EH (cell line): Measurements from ENCODE around the gene NKD1.

Experiments used
- DNase-seq: peaks from one replicate; pipeline ENCODE4 v3.0.0-alpha.2; 2015; ENCODE audit warnings: low read depth

Gene NKD1

DNA sequence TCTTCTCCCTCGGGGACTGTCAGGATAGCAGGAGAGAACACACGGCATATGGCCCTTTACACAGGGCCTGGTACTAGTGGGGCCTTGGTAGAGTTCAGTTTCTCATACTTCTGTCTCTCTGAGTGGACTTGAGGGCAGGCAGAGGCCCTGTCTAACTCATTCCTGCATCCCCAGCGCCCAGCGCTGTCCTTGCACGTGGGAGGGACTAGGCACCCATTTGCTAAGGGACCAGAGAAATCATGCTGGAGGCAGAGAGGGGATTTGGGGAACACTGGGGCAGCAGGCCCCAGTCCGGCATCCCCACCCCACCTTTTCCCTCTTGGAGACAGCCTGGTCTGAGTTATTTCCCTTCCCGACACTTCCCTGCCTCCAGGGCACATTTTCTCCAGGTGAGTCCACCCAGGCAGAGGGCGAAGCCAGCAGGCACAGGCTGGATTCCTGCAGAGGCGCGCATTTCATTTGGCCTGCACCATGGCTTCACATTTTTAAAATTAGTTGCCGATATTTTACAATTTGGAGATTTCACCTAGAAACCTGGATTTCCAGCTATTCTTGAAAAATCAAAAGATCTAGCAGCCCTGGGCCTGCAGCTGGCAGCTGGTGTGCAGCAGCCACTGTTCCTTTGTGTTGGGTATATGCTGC, 9.7 kb upstream of the NKD1 start:
- DNase-seq = peak; percentile 57

DNA sequence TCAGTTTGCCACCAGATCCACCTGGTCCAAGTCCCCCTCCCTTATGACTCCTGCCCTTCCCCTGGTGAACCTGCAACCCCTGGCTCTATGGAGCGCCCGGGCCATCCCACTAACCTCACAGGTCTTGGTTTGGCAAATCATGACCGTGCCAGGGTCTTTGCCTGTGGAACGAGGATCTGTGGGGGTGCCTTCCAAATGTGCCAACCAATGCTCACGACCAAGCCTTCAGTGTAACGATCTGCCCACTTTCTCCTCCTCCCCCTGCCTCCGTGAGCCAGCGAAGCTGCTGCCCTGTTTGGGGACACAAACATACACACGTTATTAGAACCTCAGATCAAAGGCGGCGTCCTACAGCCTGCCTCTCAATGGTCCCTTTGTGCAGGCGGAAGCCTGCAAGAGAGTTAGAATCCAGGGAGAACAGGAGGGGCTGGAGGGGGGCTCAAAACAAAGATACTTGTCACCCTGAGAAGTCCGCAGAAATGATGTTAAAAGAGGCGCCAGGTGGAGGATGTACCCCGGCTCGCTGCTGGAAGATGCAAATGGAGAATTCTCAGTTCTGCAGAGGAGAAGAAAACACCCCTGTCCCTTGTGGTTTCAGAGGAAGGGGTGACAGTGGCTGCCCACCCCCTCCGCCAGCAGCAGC, 9.0 kb upstream of the NKD1 start:
- DNase-seq = no peak

DNA sequence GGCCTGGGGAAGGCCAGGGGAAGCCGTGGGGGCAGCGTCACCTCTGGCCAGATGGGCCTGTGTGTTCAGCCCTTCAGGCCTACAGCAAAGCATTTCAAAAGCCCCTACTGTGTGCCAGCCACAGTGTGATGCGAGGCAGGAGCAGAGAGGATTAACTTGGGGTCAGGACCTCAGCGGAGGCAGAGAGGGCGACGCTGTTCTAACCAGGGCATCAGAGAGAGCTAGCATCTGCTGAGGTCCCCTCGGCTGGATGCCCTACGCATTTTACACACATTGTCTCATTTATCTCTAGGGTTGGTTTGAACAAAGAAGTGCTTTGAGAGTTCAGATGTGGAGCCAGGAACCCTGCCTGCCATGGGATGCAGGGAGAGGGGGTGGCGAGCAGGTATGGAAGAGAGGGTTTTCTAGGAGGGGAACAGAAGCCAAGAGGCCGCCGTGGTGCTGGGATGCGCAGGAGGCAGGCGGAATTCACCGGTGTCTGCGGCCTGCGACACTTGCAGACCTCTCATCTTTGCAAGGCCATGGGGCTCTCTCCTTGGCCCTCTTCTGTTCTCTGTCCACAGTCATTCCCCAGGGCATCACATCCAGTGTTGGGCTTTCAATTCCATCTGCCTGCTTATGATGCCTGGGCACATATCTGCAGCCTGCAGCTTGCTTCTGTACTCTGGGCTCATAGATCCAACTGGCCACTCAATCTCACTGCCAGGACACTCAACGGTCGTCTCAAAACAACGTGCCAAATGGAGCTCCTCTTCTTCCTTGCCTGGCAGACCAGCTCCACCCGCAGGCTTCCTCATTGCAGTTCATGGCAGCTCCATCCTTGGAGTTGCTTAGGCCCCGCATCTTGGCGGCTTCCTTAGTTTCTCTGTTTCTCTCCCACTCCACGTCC, 8.1 kb upstream of the NKD1 start:
- no peak for DNase-seq

DNA sequence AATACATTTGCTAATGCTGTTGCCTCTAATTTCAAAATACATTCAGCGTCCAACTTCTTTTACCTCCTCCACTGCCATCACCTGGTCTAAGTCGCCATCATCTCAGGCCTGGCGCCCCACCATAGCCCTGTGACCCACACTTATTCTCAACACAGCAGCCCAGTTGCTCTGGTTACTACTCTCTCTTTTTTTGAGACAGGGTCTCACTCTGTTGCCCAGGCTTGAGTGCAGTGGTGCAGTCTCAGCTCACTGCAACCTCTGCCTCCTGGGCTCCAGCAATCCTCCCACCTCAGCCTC, 7.5 kb upstream of the NKD1 start:
- DNase-seq = no peak

DNA sequence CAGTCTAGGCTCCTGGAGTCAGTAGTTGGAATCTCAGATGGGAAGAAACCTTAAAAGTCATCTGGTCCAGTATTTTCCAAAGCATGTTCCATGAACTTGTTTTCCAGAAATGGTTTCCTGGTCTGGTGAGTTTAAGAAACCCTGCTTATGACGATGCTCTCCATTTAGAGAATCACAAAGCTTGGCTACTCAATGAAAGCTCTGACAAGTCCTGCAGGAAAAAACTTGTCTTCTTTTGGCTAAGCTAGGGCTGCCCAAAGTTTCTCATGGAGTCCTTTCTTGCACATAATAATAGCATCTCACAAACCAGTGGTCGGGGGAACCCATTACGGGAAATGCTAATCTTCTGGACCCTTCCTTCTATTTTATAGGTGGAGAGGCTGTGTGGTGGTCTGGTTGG, 5.5 kb upstream of the NKD1 start:
- DNase-seq = no peak

DNA sequence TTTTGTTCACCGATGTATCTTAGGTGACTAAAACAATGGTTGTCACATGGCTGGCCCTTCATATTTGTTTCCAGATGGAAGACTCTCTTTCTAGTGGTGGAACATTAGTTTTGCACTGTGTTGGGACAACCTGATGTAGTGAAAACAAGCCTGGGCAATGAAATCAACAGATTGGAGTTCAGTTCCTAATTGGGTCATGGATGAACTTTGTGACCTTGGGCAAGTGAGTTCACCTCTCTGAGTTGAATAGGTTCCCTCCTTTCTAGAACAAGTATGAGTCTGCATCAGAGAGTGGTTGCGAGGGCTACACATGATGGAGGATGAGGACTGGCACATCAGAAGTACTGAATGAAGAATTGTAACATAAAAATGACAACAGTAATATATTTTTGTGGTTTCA, 2.1 kb upstream of the NKD1 start:
- DNase-seq = no peak

DNA sequence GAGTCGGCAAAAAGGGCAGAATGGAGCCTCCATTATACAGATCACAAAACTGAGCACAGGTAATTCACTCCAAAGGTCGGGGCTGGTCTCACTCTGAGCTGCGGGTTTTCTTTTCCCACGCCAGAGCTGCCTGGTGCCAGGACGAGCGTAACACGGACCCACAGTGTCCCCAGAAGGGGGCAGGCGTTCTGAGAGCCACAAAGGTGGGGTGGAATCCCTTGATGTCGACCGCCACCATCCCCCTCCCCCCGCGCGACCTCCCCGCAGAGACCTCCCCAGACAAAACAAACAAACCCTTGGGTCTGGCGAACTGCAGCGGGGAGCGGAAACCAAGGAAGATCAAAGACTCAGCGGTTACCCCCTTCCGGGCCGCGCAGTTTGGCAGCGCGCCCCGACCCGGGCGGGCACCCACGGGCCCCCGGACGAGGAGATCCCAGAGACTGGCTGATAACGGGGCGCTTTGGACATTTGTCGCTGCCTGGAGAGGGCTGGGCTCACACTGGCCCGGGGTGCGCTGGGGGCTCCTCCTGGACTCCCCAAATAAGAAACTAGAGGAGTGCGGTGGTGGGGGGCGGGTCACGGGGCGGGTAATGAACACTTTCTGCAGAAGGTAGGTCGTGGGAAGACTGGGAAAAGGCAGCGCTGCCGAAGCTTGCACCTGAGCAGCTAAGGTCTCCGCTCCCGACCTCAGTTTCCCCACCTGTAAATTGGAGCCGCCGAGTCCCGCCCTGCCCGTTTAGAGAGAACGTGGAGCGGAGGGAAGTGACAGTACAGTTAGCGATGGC, 664 bp upstream of the NKD1 start:
- peak; percentile 2 for DNase-seq

DNA sequence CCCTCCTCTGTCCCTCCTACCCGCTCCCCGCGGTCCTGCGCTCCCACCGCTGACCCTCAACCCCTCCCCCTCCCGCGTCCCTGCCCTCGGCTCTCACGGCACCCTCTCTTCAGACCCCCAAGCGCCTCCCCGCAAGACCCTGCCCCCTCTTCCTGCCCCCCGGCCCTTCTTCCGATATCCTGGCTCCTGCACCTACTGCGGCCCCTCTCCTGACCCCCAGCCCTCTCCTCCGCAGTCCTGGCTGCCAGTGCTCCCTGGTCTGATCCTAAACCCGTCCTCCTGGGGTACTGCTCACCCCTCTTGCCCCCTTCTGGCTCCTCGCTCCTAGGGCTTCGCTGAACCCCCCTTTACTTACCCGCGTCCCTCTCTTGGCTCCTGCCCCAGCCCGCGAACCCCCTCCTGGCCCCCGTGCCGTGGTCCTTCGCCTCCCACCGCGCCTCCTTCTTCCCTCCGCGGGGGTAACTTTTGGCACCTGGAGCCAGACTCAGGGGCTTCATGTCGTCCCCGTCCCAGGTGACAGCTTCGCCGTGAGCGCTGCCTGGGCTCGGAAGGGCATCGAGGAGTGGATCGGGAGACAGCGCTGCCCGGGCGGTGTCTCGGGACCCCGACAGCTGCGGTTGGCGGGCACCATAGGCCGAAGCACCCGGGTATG, 839 bp downstream of the NKD1 start:
- no peak for DNase-seq

DNA sequence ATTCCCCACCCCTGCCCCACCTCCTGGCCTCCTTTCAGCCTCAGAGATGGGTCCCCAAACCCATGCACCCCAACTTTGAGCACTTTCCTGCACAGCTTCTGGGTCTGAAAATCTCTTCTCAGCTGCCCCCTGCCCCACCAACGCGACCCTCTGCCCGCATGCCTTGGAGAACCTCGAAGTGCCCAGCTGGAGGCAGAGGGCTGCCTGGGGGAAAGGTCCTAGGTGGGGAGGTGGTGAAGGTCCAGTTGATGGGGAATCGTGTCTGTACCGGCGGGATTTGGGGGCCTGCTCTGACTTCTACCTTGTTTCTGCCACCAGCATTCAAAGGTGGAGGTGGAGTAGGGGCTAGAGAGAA, 1.3 kb downstream of the NKD1 start:
- no peak for DNase-seq

DNA sequence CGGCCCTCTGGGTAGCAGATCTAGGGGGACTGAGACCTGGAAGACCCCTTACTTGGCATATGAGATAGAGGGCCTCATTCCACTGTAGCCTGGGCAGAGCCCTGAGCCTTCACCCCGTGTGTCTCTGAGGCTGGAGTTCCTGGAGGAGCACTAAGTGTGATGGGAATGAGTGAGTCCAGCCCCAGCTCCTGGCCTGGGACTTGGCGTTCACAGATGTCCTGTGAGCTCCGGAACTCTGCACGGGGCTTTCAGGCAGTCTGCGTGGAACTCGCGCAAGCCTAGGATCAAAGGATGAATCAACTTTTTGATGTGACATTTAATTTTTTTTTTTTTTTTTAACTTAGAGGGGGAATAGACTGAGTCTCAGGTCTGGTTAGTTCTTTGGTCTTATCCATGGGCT, 1.8 kb downstream of the NKD1 start:
- no peak for DNase-seq

DNA sequence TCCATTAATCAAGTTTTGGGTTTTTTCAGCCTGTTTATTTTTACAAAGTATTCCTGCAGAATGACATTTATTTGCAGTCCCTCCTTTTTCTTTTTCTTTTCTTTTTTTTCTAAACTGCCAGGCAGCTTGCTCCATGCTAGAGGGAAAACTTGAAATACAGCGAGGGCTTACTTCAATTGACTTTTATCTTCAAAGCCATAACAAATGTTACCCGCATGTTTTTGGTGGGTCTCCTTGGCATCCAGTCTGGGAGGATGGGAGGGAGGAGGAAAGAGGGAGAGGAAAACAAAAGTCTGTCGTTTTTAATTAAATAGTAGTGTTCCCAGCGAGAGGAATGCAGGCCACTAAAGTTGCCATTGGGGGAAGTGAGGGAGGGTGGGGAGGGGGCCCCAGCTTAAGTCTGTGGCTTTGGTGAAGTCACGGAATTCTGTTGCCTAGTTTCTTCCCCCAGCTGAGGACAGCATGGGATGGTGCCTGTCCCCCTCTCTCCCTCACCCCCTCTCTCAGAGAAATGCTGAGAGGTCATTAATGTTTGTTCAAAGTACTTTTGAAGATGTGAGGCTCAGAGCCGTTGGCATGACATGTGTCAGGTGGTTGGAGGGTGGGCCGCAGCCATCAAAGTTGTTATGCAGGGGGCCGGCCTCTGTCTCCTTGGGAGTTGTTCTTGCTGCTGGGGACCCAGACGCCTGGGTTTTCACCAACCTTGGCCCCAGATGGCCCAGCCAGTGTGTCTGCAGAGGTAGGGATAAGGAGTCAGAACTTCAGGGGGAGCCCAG, 2.9 kb downstream of the NKD1 start:
- DNase-seq = no peak

DNA sequence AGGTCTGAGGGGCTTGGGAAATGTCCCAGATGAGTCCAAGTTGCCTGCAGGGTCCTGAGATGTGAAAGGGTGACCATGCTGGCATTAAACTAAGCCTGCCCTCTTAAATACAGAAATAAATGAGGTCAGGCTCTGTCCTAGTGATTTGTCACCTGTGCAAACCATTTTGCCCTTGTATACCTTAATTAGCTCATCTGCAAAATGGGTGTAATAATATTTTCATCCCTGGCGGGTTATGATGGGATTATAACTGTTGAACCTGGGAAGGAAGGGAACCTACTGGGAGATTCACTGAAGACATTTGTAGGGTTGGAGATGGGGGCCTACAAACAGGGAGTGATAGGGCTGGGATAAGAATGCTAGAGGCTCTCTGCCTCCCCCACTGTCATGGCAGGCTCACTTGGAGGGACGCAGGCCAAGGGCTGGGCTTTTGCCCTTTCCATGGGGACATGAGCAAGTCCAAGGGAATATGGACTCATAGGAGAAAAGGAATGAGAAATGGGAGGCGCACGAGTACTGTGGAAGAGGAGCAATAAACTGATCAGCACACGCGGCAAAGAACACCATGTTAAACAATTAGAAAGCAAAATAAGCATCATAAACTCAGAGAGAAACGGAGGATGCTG, 4.4 kb downstream of the NKD1 start:
- no peak for DNase-seq

DNA sequence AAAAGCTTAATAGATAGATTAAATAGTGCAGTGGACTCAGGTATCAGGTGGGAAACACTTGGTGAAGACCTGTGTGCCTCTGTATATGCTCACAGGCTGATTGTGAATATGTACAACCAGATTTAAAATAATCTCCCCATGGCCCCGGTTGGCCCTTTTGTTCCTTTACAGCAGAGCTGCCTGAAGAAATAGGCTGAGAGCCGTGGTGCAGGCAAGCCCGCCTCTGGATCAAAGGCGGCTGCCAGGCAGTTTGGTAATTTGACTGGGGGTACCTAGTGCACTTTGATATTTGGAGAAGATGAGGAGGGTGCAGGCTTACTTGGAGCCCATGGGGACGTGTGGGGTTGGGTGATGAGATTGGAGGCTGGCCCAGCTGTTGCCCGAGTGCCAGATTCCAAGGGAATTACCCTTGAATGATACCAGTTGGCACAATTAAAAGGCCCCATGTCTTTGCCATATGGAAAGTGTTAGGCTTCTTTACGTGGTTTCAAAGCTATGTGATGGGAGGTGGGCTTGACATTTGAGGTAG, 5.0 kb downstream of the NKD1 start:
- DNase-seq = no peak

DNA sequence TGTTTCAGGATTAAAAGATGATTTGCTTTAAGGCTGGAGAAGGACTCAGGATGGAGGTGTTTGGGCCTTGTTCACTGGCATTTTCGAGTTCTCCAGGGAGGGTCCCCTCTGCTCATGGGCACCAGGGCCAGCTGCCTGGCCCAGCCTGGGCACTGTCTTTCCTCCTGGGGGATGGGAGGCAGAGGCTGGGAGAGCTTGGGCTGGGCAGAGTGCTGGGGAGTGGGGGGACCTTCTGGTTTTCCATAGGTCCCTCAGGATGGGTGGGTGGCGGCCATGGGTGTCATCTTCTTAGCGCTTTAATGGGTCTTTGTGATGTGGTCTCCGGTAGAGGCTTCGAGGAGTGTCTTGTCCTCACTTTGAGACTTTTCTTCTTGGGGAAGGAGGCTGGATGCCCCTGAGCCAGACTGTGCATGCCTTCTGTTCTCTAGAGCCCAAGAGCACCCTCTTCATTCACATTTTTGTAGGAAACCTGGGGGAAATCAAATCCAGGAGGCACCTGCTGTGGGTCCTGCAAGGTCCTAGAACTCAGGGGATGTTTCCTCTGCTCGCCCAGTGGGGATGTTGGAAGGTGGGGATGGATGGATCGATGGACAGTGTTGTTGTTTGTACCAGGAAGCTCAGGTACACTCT, 5.7 kb downstream of the NKD1 start:
- no peak for DNase-seq

DNA sequence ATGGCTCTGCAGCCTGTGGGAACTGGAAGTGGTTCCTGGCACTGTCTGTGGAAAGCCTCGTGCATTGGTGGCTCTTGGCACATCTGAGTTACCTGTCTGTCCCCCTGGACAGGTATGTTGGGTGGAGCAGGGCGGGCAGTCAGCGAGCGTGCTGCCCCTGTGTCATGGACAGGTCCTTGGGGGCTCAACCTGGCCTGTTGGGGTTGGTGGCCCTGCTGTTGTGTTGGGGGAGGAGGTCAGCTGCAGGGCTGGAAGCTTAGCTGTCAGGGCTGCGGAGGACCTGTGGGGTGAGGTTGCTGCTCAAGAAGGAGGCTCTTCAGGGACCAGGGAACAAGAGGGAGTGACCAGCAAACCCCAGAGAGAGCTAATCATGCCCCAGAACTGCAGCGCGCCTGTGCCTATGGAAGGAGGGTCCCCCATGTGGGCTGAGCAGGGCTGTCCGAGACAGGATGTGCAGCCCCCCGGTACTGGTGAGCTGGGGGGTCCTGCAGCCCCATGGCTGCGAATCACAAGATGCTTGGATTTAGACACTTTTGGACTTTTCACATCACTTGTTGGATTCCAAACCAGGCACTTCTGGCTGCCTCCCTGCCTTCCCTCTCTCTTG, 7.2 kb downstream of the NKD1 start:
- no peak for DNase-seq

DNA sequence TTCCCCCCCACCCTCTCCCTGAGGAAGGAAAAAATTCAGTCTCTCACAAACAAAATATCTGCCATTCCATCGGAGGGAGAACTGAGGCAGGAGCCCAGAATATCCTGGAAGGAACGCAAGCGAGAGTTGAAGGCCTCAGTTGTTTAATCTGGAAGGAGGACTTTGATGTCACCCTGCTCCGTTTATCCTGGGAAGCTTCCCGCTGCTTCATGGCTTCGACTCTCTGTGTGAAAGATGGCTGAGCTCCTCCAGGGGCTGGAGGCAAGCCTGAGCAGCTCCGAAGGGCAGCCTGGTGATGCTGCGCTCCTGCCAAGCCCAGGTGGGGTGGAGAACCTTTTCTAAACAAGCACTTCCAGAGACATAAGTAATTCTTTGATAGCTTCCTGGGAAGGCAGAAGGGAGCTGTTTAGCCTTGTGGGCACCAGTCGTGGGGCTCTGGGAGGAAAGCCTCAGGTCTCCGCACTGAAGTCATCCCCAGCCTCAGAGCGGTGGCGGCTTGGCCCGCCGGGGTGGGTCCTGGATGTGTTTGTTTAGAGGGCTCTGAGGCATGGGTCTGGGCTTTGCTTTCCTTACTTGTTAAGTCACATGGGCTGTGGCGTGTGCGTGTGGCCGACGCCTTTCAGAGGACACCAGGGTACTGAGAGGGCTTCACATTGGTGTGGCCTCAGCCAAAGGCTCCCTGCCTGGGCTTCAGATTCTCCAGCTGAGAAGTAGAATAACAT, 7.9 kb downstream of the NKD1 start:
- no peak for DNase-seq

DNA sequence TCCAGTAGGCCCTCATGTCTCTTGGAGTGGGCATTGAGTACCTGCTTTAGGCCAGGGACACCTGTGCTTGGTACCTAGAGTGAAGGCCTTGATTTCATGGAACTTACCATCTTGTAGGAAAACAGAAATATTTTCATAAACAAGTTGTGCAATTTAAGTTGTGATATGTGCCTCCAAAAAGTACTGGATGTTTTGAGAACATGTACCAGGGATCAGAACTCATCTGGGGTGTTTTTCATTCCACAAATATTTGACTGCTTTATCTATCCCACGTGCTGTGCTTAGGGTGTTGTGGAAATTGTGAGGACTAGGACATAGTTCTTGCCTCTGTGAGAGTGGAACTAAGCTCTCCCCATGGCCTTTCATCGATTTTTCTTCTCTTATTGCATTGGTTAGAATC, 8.8 kb downstream of the NKD1 start:
- no peak for DNase-seq

DNA sequence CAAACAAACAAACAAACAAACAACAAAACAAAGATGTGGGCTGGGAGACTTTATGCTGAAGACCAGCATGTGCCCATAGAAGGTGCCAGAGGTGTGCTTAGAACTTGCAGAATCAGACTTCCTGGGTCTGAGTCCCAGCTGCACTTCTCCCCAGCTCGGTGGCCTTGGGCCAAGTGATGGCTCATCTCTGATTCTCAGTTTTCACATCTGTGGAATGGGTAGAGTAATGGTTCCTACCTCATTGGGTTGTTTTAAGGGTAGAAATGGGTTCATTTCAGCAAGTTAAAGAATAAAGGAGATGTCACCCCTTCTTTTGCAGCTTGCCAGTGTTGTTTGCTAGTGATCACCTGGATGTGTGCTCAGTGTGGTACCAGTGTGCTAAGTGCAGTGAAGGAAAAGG, 10.7 kb downstream of the NKD1 start:
- no peak for DNase-seq

DNA sequence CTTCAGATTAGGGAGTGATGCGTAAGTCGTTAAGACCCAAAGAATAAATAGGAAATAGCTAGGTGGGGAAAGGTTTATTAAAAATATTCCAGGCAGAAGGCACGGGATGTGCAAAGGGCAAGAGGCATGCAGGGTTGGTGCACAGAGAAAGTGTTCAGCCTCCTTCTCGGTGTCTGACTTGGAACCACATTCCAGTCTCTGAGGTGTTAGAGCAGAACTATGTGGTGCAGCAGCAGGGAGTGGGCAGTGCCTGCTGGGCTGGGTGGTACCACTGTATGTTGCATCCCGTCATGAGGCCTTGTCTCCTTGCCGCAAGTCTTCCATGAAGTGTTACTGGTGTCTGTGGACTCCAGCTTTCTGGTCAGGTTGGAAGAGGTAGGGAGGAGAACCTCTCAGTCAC, 11.1 kb downstream of the NKD1 start:
- DNase-seq = no peak
